Muscle of back (tissue), 11 donors: ENCODE measurements around the gene P2RX6. TPM values are rescaled to one million over a fixed set of nuclear protein-coding genes. Genes with fewer than 3 reads are reported as not detected.
"Not testable (repeated sequence)": the region's sequence is repeated elsewhere in the genome, so short reads cannot be mapped to it uniquely, and the experiment has no call there.

Source experiments
- DNase-seq, 3 donors: peaks; one replicate each; pipeline versions ENCODE4 v3.0.0 to v3.0.0-alpha.2; 2013
- polyA plus RNA-seq, 10 donors: library from polyadenylated mRNA; unstranded; fragments of 120-200 nt; gene quantifications; one replicate each; pipeline ENCODE4 v1.2.1, GENCODE V29; 2013; ENCODE audit not compliant: insufficient read length in 10 of 10

P2RX6 gene
- polyA plus RNA-seq, 10 donors = 9.8 to 20.6 (median 17.5) TPM

DNA sequence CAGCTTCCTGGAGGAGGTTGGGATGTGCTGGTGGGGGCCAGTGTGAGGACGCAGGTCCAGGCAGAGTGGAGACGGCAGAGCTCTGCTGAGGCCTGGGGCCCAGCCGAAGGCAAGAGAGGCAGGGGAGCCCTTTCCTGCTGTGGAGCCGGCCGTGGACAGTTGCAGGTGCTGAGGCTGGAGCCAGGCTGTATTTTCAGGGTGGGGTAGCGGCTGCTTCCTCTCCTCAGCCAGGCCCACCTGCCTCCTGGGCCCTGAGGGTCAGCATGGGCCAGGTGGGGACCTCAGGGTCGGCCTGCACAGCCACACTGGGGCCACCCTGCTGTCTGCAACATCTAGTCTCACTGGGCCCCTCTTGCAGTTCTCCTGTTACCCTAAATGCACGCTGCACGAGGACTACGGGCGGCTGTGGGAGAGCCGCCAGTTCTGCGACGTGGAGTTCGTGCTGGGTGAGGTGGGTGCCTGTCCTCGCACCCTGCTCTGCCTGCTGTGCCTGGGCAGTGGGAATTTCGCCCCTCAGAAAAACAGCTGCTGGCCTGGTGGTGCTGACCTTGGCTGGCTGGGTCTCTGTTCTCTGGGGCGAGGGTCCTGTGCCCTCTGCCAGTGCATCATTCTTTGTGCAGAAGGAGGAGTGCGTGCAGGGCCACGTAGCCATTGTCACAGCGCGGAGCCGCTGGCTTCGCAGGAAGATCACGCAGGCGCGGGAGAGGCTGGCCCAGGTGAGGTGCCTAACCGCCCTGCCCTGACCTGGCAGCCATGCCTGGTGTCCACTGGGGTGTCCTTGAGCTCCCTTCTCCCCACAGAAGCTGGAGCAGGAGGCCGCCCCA lies 21.4 kb upstream of the P2RX6 start:
- DNase-seq = no peak

DNA sequence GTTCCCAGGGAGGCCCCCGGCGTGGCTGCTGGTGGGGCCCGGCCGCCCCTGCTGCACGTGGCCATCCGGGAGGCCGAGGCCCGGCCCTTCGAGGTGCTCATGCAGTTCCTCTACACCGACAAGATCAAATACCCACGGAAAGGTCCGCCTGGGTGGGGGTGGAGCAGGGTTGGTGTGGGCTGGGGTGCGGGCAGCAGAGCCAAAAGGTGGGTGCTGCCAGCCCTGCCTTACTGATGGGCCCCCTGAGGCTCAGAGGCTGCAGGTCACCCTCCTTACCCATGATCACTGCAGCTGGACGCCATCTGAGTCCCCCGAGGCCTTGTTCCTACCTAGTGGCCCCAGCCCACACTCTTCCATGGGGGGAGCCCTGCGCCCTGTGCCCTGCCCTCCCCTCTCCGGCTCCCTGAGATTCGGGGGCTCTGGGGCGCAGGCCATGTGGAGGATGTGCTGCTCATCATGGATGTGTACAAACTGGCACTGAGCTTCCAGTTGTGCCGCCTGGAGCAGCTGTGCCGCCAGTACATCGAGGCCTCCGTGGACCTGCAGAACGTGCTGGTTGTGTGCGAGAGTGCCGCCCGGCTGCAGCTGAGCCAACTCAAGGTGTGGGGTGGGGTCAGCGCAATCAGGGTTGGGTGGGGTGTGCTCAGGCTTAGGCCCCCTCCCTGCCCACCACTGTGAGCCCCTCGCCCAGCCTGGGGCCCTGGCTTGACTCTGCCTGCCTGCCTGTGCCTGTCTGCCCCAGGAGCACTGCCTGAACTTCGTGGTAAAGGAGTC lies 20.6 kb upstream of the P2RX6 start:
- no peak for DNase-seq

DNA sequence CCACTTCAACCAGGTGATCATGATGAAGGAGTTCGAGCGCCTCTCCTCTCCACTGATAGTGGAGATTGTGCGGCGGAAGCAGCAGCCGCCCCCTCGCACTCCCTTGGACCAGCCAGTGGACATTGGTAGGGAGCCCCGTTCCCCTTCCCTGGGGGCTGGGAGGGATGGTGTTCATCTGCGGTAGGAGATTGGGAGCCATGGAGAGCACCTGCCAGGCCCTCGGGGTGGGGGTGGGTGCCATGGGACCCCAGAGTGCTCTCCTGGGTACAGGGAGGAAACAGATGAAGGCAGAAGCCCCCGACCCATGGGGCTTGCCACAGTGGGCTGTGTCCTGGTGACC lies 20.1 kb upstream of the P2RX6 start:
- DNase-seq = no peak

DNA sequence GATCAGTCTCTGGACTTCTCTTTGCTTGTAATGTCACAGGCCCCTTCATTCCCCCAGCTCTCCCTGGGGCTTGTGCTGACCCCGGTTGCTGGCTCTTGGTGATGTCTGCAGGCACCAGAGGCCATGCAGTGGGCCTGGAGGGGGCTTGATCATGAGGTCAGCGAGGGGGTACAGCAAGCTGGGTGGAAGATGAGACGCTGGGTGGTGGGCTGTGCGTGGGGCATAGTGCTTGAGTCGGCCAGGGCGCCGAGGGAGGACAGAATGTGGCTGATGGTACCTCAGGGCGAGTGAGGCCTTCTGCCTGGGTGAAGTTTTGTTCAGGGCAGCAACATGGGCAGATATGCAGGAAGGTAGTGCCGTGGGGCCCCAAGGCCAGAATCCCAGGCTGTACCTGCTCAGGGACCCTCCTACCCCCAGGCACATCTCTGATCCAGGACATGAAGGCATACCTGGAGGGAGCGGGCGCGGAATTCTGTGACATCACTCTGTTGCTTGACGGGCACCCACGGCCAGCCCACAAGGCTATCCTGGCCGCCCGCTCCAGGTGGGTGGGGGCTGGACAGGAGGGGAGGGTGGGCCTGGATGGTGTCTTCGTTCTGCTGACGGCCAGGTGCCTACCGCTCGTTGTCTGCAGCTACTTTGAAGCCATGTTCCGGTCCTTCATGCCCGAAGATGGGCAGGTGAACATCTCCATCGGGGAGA lies 19.5 kb upstream of the P2RX6 start:
- DNase-seq = no peak

DNA sequence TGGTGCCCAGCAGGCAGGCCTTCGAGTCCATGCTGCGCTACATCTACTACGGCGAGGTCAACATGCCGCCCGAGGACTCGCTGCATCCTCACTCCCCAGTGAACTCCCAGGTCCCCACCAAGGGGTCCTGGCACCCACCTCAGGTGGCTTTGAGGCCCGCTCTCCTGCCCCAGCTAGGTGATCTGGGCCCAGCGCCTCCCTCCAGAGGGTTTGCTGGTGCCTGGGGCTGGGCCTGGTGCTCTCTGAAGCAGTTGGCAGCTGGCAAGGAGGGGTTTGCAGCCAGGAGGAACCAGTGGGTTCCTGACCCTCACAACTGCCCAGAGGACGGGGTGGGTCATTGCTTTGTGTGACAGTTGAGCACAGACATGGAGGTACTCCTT lies 18.9 kb upstream of the P2RX6 start:
- DNase-seq = no peak

DNA sequence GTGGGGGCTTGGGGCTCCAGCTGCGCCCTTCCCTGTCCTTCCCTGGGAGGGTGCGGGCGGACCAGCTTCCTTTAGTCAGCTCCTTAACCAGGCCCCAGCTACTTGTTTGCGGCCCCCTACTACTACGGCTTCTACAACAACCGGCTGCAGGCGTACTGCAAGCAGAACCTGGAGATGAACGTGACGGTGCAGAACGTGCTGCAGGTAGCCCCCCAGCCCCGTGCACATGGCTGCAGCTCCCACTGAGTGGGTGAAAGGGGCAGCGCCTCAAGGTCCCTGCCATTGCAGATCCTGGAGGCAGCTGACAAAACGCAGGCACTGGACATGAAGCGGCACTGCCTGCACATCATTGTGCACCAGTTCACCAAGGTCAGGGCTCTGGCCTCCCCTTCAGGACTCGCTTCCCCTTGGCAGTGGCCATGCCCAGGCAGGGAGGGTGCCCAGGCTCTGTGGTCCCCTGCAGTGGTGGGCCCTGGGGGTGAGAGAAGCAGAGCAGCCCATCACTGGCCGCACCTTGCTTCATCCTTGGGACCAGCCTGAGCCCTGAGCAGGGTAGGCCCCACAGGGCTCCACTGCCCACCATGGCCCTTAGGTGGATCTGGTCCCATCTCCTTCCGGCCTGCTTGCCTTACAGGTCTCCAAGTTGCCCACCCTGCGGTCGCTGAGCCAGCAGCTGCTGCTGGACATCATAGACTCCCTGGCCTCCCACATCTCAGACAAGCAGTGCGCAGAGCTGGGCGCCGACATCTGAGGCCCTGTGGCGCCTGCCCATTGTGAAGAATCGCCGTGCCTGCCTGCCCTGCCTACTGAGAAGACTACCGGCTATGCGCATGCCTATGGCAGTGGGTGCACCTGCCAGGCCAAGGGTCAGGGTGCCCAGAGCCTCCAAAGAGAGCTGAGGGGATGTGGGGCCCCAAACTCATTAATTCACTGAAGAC lies 18.1 kb upstream of the P2RX6 start:
- no peak for DNase-seq

DNA sequence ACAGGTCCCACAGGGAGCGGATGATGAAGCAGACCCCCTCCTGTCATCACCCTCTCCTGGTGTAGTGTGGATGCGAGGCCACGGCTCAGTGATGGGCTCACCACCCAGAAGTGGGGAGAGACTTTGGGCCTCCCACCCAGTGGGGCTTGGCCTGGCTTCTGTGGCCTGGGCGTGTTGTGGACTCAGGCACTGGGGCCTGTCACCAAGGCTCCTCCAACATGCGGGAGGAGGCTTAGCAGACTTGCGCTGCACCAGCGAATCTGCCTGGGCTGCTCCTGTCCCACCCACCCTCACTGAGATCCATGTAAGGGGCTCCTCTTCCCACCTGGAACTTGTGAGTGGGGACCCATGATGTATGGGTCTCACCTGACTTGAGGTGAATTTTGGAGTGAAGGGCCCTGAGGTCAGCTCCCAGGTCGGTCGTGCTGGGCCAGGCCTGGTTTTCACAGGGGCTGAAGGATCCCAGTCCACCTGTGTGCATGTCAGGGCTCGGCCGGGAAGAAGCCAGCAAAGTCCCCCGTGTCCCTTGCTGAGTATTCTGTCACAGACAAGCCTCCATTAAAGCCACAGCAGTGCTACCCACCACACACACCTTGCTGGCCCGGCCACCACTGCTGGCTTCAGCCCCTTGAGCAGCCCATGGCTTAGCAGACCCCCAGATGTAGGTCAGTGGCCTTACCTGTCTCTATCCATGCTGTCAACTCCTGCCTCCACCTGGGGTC lies 17.3 kb upstream of the P2RX6 start:
- no peak for DNase-seq

DNA sequence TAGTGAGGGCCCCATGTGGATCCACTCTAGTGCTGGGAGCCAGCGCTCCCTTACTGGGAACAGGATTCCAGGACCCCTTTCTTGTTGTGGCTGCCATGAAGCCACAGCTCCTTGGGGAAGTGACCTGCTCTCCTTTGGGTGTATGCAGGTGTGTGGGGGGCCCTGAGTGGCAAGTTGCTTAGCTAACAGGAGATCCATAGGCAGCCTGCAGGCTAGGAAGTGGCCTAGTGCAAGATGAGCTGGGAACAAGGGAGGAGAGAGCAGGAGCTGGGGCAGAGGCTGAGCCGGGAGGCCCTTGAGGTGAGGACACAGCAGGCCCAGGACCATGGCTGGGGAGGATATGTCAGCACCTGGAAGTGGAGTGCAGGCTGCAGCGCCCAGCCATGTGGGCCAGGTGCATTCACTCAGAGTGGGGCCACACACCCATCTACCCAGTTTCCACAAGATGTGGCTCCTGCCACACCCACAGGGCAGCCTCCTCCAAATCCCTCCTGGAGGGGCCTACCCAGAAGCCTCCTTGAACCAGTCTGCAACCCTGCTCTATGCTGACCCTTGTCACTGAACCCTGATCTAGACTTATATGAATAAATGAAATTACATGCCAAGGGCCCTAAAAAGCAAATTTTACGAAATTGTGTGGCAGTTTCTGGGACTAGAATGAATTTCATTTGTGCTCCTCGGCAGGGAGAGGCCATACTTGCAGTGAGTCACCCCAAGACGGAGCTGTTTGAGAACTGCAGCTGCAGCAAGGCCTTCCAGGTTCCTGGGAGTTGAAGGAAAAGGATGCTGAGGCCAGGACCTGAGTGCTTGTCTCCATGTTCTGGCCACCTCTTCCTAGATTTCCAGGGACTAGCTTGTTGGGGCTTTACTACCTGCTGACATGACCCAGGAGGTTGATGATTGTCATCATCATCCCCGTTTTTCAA lies 16.3 kb upstream of the P2RX6 start:
- DNase-seq = no peak

DNA sequence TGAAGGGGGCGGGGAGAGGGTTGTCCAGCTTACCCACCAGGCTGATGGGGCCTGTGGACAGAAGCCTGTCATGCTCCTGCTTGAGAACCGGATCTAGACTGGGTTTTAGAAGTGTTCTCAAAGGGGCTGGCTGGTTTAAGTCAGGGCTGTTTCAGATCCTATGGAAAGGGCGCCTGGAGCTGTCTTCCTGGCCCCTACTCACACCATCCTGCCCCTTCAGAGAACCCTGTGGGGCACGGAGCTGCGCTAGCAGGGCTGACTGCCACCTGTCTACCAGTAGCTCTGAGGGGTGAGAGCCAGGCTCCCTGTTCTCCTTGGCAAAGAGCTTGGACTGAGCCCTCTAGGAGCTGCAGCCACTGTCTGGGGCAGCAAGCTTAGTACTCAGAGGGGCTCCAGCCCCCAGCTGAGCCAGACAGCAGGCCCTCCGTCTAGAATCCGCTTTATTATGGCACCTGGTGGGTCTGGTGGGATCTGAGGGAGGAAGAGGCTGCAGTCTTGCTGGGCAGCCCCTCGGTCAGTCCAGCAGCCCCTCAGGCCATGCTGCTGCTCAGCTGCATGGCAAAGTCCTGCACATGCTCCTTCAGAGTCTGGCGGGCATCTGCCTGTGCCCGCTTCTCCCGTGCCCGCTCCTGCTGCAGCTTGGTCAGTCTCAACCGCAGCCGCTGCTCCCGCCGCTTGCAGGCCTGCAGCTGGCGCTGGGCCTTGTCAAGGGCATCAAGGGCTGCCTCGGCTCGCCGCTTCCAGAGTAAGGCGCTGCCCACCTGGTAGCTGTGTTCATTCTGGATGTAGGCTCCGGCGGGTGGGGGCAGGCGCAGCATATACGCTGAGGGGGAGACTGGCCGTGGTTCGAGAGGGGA lies 15.4 kb upstream of the P2RX6 start:
- no peak for DNase-seq

DNA sequence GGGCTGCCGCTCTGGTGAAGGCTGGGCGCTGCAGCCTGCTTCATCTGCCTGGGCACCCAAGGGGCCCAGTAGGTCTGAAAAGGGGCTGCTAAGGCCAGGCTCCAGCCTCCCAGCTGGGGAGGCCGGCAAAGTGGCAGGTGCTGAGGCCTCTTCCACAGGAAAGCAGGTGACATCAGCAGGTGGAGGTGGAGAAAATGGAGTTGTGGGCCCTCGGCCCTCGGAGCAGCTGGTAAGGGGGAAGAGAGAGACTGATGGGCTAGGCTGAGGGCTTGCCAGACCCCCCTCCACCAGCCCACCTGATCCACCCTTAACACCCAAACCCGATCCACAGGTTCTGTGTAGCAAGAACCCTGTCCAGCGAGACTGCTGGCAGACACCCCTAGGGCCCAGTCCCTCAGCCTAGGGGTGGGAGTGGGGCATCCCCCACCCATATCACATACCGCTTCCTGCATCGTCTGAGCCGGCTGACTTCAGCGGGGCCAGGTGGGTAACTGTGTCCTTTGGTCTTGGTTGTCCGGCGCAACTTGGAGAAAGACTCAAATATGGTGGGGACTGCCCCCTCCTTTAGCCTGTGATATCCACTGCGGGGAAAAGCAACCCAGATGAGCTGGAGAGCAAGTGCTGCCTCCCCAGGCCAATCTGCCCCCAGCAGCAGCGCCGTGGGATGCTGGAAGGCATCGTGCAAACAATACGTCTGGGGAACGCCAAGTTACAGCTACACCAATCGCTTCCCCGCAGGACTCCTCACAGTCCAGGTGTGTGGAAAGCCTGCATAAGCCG lies 14.6 kb upstream of the P2RX6 start:
- no peak for DNase-seq

DNA sequence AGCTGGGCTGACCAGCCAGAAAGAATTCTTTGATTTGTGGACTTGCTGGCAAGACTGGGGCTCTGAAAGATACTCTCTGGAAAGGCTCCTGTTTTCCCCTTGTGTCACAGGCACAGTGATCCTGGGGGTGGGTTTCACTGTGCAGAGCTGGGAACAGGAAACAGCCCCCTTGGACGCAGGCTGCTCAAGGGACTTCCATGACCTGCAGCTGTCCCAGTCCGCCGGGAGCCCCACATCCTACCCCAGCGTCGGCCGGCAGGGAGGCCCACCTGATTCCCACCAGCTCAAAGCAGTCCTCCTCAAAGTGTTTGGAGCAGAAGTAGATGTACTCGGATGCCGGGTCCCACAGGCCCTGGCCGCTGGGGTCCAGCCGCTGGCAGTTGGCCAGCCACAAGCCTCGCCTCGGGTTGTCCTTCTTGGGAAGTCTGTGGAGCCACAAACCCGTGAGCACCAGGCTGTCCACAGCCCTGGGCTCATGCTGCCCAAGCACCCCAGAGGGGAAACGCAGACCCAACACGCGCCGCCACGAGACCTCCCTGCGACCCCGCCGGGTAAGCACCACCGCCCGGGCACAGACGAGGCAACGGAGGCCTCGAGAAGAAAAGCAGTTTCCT lies 13.9 kb upstream of the P2RX6 start:
- DNase-seq = no peak

DNA sequence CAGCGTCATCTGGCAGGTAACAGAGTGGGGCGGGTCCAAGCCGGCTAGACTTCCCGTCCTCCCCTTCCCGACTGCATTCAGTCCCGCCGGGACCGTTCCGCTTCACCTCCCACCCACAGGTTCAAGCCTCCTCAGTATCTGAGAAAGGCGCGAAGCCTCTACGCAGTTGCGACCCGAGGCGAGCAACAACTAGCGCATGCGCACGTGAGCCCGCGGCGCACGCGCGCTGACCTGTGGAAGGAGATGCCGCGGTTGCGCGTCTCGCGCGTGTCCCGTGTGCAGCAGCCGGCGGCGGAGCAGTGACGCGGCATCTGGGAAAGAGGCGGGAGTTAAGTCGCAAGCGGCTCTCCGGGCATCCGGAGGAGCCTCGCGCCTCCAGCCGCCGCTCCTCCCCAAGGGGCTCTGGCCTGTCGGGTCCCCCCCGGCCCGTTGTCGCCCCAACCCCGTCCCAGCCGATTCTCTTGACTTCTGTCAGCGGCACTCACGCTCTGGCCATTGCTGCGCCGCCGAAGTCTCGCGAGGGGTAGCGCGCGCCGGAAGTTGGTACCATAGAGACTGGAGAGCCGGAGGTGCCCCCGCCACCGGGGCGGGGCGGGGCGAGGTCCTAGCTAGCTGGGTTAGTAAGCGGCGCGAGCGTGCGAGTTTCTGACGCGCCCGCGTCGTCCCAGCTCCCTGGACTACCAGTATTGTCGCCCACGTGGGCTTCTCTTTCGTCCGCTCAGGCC lies 13.2 kb upstream of the P2RX6 start, which contains the start of gene THAP7:
TSS of gene THAP7 (minus strand) at position 518 of the 725 bp plus-strand sequence. CDS start at position 311, 207 bp downstream.
- DNase-seq = peak; percentile 95 to 99 (median 98)

DNA sequence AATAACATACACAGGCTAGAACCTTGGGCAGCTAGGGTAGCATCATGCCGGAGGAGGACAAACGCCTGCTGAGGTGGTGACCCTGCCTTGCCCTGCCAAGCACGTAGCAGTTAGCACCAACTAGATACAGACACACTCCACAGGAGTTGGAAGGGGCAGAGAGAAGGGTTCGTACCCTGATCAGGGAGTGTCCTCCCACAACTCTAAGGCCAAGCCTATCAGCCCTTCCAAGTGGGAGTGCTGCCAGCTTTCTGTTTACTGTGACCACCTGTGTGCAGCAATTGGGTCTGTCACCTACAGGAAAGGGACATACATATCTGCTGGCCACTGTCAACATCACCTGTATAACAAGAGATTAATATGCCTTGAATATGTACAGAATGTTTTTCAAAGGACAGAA lies 11.2 kb upstream of the P2RX6 start:
- no peak for DNase-seq

DNA sequence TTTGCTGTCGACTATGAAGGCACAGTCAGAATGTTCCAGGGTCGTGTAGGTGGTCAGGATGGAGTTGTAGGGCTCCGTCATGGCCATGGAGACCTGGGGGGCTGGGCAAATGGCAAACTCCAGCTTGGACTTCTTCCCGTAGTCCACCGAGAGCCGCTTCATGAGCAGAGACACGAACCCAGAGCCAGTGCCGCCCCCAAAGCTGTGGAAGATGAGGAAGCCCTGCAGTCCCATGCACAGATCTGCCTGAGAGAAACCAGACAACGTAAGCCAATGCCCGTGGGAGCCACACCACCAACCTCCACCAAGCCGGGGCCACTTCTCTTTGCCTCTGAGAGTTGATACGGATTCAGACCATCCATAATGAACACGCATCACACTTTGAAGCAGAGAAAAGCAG lies 5.8 kb upstream of the P2RX6 start:
- not testable (repeated sequence) for DNase-seq

DNA sequence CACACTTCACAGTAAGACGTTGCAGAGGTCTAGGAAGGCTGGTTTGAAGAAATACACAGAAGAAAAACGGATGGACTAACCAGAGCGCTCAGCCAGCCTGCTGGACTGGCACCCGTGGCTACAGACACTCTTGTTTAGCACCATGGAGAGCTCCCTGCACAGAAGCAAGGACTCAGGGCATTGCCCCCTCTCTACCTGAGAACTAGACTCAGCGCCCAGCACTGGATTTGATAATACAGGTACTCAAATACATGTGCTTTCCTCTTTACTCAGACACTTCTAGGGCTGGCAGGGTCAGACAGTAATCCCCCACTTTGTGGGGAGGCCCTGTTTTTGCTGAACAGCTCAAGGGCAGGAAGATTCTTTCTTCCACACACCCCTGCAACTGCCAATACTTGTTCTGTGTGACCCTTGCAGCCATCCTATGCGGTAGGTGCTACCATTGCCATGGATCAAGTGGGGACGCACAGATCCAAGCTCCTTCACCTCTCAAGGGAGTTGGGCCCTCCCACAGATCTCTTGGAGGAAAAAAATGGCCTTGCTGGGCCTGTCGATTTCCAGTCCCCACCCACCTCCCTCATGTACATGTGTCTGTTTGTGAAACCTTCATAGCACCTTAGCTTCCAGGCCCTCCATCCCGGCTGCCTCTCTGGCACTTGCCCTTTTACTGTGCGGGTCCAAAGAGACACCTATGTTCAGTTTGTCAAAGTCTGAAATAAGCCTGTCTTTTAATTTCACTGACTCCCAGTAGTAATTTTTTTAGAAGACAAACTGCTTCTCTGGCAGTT lies 5.1 kb upstream of the P2RX6 start:
- DNase-seq = peak in 2 of 3 donors; percentile 54 to 64
